Activated CD8-positive, alpha-beta memory T cell treated with anti-CD3 and anti-CD28 coated beads for 36 hours (primary cell): ENCODE data around the gene CSRNP3. TPM values are rescaled to one million over a fixed set of nuclear protein-coding genes. Genes with fewer than 3 reads are reported as not detected.

Experiments used
- CTCF ChIA-PET: fragments of 350-600 bp; sonication (Branson Sonifier 250); formaldehyde crosslinking; loops from one replicate; lab custom pipeline; 2021; ENCODE audit warnings: antibody characterized with exemption; lab: Charles Lee
- POLR2A ChIA-PET: fragments of 350-600 bp; sonication (Branson Sonifier 250); formaldehyde crosslinking; loops from one replicate; lab custom pipeline; 2021; ENCODE audit warnings: antibody characterized with exemption; lab: Charles Lee
- total RNA-seq, 2 experiments: library from RNA; stranded (reverse); gene quantifications; one replicate each; pipeline ENCODE4 v1.2.3, GENCODE V29; 2021

The CSRNP3 gene
- not detected for total RNA-seq

- CTCF ChIA-PET, result no interaction called here
- POLR2A ChIA-PET, result no interaction called here
Observed at GRCh38 chr2:165469417-165469816, at the start of gene CSRNP3. CSRNP3 (plus strand) TSS chr2:165469698; CDS start chr2:165595066, 125,368 bp downstream.

DNA sequence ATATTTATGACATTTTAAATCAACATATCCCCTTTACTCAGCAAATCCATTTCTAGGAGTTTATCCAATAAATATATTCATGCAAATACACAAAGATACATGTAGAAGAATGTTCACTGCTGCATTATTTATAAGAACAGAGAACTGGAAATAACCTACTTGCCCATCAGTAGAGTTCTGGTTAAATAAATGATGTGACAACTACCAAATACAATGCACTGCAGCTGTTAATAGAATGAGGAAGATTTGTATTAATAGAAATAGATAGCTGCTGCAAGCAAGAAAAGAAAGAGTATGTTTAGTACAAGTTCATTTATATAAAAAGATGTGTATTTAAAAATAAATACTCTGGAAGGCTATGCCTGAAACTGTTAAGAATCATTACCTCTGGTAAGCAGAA is 49.3 kb upstream of the CSRNP3 start:
- POLR2A ChIA-PET, result no interaction called here
- CTCF ChIA-PET, result no interaction called here

DNA sequence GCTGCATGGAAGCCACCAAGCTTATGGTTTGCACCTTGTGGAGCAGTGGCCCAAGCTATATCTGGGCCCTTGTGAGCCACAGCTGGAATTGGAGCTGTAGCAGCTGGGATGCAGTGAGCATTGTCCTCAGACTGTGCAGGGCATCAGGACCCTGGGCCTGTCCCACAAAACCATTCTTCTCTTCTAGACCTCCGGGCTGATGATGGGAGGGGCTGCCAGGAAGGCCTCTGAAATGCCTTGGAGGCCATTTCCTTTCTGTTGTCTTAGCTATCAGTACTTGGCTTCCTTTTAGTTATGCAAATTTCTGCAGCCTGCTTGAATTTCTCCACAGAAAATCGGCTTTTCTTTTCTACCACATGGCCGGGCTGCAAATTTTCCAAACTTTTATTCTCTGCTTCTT is 46.4 kb upstream of the CSRNP3 start:
- ChIA-PET POLR2A (no interaction called here), CTCF (no interaction called here)

DNA sequence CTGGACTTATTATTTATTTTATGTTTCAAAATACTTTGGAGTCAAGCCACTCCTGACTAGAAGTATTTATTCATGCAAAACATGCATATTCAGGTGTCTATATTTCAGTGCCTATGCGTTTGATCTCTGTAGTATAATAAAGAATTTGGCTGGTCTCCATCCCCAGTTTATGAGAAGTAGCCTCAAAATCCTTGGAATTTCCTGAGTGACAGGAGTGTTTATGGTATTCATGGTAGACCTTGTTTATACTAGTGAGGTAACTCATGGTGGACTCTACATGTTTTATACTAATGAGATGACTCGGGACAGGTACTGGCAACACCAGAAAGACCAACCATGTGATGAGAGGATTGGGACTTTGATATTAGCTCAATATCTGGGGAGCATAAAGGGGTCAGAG is 43.9 kb upstream of the CSRNP3 start:
- POLR2A ChIA-PET, result no interaction called here
- CTCF ChIA-PET, result no interaction called here

DNA sequence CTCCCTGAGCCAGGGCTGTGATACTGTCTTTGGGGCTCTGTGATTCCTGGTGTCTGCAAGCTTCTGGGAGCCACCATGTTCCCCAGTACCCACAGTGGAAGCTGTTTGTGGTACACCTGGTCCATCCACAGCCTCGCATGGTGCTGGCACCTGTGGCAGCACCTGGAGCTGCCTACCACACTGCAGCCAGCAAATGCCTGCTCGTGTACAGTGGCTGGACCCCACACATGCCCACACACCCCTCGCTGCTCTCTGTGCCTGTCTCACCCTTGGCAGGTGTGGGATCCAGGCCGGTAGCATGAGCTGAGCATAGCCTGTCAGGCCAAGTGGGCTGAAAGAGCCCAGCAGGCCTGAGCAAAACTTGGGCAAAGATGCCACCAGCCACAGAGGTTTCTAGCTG is 41.8 kb upstream of the CSRNP3 start:
- POLR2A ChIA-PET, result no interaction called here

GRCh38 chr2:165428926-165429325 is 40.6 kb upstream of the CSRNP3 start:
- POLR2A ChIA-PET, result no interaction called here

More for the DNA sequence above, 41.8 kb upstream of the CSRNP3 start:
- CTCF ChIA-PET, result no interaction called here

DNA sequence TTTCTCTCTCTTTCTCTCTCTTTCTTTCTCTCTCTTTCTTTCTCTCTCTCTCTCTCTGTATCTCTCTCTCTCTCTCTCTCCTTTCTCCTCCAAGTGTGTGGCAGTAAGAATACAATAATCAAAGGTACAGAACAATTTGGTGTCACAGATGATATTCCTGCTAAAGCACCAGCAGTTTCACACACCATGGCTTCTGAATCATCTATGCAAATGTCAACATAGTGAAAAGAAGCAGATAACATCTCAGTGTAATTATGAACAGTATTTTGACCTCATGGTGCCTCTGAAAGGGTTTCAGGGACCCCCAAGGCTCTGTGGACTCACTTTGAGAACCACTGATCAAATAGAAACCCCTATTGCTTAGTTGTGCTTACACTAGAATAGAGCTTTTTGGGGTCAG is 38.5 kb upstream of the CSRNP3 start:
- ChIA-PET POLR2A (no interaction called here), CTCF (no interaction called here)

More at GRCh38 chr2:165428926-165429325, 40.6 kb upstream of the CSRNP3 start:
- CTCF ChIA-PET, result no interaction called here

- ChIA-PET POLR2A (no interaction called here), CTCF (no interaction called here)
Observed at GRCh38 chr2:165432234-165432966, 37.1 kb upstream of the CSRNP3 start.

DNA sequence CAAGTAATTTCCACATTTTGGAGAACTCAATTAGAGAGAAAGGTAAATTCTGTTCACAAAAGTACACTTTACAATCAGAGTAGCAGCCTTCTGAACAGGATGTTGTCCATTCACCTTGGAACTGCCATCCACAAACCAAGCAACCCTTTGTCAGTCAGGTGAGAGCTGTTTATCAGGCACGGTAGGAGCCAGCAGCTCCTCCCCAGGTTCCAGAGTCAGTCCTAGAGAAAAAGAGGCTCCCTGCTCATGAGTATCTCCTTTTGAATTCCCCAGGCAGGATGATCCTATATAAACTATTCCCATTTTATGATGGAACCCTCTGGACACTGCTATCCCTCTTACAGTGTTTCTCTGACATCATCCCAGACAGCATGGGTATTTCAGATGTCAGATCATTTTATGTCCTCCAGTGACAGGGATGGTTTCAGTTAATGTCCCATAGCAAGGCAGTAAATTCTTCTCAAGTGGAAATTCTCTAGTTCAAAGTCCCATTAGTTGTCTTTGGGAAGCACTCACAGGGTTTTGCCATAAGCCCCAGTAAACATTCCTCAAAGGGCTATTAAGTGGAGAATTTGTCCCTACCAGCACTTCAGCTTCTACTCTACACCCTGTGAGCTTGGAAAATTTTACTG is 34.5 kb upstream of the CSRNP3 start:
- ChIA-PET CTCF (no interaction called here), POLR2A (no interaction called here)

DNA sequence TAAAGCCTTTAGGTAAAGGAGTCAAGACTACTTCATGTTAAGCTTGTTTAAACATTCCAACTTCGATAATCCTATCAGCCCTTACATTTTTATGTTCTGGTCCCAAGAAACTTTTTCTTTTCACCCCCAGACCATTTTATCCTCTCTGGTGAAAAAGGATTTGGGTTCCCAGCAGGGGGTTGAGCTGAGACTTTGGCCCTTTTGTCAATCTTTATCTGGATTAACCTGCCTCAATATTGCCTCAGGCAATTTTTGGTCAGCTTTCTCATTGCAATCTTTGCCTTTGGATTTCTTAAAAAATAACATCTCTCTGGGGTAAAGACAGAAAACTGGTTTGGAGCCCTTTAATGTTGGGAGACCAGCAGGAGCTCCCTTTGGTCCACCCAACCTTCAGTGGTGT is 33.9 kb upstream of the CSRNP3 start:
- ChIA-PET CTCF (no interaction called here), POLR2A (no interaction called here)

DNA sequence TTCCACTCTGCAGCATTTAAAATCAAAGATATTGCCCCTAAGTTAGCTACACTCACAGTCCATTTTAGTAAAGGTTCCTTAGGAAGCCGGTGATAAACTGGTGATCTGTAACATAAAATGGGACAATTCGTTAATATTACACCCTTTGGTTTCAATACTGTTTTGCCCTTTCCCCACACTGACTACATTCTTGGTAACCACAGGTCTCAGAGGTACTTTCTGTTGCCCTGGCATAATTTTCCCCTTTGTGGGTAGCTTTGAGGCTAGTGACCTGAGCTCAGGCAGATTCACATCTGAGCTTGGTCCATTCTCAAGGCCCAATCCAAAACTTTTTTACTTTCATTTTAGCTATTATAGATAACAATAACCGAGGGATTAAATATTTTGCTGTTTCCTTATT is 32.9 kb upstream of the CSRNP3 start:
- CTCF ChIA-PET, result no interaction called here
- POLR2A ChIA-PET, result no interaction called here

- ChIA-PET POLR2A (no interaction called here), CTCF (no interaction called here)
Observed at GRCh38 chr2:165440367-165440766, 29.1 kb upstream of the CSRNP3 start.

DNA sequence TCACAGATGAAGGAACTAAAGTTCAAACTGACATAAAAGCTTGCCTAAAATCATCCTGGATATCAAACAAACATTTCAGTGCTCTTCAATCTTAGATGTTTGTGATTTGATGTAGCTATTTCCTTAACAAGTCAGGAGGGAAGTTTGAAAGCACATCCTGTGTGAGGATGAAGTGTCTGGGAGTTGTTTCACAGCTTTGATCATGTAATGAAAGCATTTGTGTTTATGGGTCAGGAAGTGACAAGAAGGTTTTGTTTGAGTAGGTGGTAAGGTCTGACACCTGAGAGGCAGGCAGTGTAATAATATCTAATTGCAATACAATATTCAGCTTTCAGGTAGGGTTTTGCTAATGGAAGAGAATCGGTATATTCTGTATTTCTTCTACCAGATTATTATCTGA is 26.0 kb upstream of the CSRNP3 start:
- ChIA-PET CTCF (no interaction called here), POLR2A (no interaction called here)

DNA sequence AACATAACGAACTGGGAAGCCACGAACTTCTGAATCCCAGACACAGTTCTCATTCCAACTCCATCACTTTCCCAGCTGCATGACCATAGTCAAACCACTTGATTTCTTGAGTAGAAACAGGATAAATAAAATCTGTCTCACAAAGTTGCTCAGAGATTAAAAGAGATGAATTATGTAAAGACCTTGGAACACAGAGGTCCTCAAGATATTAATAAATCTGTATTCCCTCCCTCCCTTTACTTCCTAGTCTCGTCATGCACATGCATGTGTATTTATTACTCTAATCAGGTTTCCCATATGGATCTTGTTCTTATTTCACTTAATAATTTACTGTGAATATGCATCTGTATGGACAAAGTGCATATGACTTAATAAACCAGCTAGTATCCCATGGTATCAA is 21.1 kb upstream of the CSRNP3 start:
- ChIA-PET CTCF (no interaction called here), POLR2A (no interaction called here)

DNA sequence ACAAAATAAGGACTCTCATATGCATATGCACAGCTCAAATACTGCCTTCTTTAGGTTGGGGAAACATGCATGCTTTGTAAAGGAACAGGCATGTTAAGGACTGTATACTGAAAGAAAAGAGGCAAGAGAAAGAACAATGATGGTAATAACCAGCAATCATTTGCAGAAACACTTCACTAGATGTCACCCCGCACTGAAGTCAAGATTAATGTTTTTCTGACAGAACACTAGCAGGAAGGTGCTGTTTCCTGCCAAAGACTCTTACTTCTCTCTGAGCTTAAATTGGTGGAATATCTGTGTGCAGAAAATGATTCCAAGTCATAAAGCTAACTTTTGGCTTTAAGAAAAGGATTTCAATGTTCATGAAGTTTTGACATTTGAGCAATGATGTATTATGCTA is 19.3 kb upstream of the CSRNP3 start:
- CTCF ChIA-PET, result no interaction called here
- POLR2A ChIA-PET, result no interaction called here

- ChIA-PET POLR2A (no interaction called here), CTCF (no interaction called here)
Observed at GRCh38 chr2:165452327-165452726, 17.2 kb upstream of the CSRNP3 start.

DNA sequence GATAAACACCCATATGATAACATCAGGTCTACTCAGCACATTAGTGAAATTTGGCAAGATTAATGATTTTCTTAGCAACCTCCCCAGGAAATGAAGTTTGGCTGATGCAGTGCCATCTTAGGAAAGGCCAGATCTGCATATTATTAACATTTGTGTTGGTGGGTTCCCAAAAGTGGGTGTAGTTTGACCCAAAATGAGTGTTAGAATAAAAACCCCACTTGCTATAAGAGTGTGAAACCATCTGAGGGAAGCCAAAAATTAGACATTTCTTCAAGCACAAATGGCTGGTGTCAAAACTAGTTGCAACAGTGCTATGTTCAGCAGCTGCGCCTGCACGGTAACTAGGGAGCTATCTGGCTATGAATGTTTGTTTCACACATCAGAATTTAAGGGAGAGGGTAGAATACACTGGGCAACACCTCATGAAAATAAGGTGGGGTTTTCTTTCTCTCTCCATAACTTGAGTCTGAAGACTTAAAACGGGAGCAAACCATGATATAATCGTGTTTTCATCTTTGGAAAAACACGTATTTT is 15.9 kb upstream of the CSRNP3 start:
- CTCF ChIA-PET, result no interaction called here
- POLR2A ChIA-PET, result no interaction called here

DNA sequence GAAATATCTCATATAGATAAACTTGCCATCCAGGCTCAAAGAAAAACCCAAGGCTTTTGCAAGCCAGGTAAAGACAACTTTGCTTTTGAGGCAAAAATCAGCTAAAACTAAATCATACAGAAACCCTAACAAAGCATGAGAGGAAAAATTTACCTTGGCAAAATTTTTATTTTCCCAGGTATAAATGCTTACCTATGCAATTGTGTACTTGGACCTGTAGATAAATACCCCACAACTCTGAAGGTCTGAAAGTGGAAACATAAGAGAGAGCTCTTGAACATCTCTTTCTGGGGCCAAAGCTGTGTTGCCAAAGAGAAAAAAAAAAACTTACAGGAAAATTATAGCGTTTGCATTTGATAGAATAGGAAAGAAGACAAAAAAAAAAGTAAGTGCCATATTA is 14.6 kb upstream of the CSRNP3 start:
- ChIA-PET POLR2A (no interaction called here), CTCF (no interaction called here)

DNA sequence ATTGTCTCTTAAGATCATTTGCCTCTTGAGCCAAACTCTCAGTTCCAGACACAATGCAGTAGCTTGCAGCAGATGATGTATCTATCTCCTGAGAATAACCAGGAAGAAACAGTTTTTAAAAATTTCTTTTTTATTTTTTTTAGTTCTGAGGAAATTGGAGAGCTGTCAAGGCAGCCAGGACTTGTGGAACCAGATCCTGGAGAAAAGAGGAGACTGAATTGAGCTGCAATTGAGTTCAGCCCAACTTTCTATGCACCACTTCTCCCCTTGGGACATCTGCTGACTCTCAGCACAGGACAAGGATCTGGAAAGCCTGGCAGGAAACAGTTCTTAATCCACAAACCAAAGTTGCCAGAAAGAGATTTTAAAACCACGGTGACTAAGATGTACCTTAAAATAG is 13.5 kb upstream of the CSRNP3 start:
- ChIA-PET POLR2A (no interaction called here), CTCF (no interaction called here)

GRCh38 chr2:165462443-165462842 is 7.1 kb upstream of the CSRNP3 start:
- CTCF ChIA-PET, result no interaction called here
- POLR2A ChIA-PET, result no interaction called here

- CTCF ChIA-PET, result no interaction called here
- POLR2A ChIA-PET, result no interaction called here
Observed at GRCh38 chr2:165466386-165466785, 3.1 kb upstream of the CSRNP3 start.
